Liver (tissue), 9 donors: ENCODE measurements around the gene MANBA. TPM values are rescaled to one million over a fixed set of nuclear protein-coding genes. Genes with fewer than 3 reads are reported as not detected.

Source experiments
- DNase-seq: peaks from one replicate; pipeline ENCODE4 v3.0.0-alpha.2; 2017; ENCODE audit warnings: low spot score
- H3K27ac ChIP-seq, 2 donors: one replicate each; pipeline ENCODE4 v1.7.0; 2013; ENCODE audit warnings: inconsistent platforms in 2 of 2, low read length in 2 of 2, control low read depth in 1 of 2, low read depth in 1 of 2, mild to moderate bottlenecking in 1 of 2
- H3K27me3 ChIP-seq, 4 donors: one replicate each; pipeline versions ENCODE4 v1.6.1 to v1.7.0; 2013; ENCODE audit warnings: low read length in 3 of 4, inconsistent platforms in 1 of 4, mild to moderate bottlenecking in 1 of 4, moderate library complexity in 1 of 4; ENCODE audit not compliant: control insufficient read depth in 4 of 4, insufficient read depth in 4 of 4
- H3K36me3 ChIP-seq, 4 donors: one replicate each; pipeline versions ENCODE4 v1.6.1 to v1.7.0; 2013; ENCODE audit warnings: low read length in 3 of 4, mild to moderate bottlenecking in 3 of 4, low read depth in 1 of 4, moderate library complexity in 1 of 4; ENCODE audit not compliant: control insufficient read depth in 4 of 4, insufficient read depth in 3 of 4
- H3K4me1 ChIP-seq, 4 donors: one replicate each; pipeline versions ENCODE4 v1.6.1 to v1.7.0; 2013; ENCODE audit warnings: low read length in 3 of 4, mild to moderate bottlenecking in 3 of 4, moderate library complexity in 1 of 4; ENCODE audit not compliant: control insufficient read depth in 4 of 4, insufficient read depth in 4 of 4
- H3K4me3 ChIP-seq, 3 donors: one replicate each; pipeline versions ENCODE4 v1.6.1 to v1.7.0; 2013; ENCODE audit warnings: low read length in 3 of 3, control low read depth in 1 of 3, low read depth in 1 of 3, mild to moderate bottlenecking in 1 of 3
- H3K9ac ChIP-seq, 2 donors: one replicate each; pipeline ENCODE4 v1.7.0; 2013; ENCODE audit warnings: low read length in 2 of 2, mild to moderate bottlenecking in 2 of 2, moderate library complexity in 2 of 2, control low read depth in 1 of 2, low read depth in 1 of 2
- H3K9me3 ChIP-seq, 4 donors: one replicate each; pipeline versions ENCODE4 v1.6.1 to v1.7.0; 2013; ENCODE audit warnings: low read length in 3 of 4; ENCODE audit not compliant: control insufficient read depth in 4 of 4
- EGR1 ChIP-seq, 2 donors: IDR thresholded peaks; 2 replicates each; pipeline ENCODE4 v1.6.1; 2016 to 2018; ENCODE audit warnings: antibody characterized with exemption in 2 of 2, low read depth in 2 of 2
- FOXA1 ChIP-seq: IDR thresholded peaks from 2 replicates; pipeline ENCODE4 v1.6.1; 2016; ENCODE audit warnings: antibody characterized with exemption
- FOXA2 ChIP-seq: IDR thresholded peaks from 2 replicates; pipeline ENCODE4 v1.6.1; 2016; ENCODE audit warnings: antibody characterized with exemption
- GABPA ChIP-seq, 2 donors: IDR thresholded peaks in 1 of 2; conservative IDR thresholded peaks in 1 of 2; 2 replicates each; pipeline ENCODE4 v1.6.1; 2016; ENCODE audit warnings: antibody characterized with exemption in 2 of 2, mild to moderate bottlenecking in 1 of 2, moderate library complexity in 1 of 2
- HNF4A ChIP-seq, 2 donors: conservative IDR thresholded peaks; 2 replicates each; pipeline ENCODE4 v1.6.1; 2016; ENCODE audit warnings: antibody characterized with exemption in 2 of 2, mild to moderate bottlenecking in 2 of 2
- HNF4G ChIP-seq: IDR thresholded peaks from 2 replicates; pipeline ENCODE4 v1.6.1; 2016; ENCODE audit warnings: antibody characterized with exemption
- JUND ChIP-seq, 2 donors: IDR thresholded peaks; 2 replicates each; pipeline ENCODE4 v1.6.1; 2016; ENCODE audit warnings: antibody characterized with exemption in 2 of 2
- RAD21 ChIP-seq, 2 donors: IDR thresholded peaks; 2 replicates each; pipeline ENCODE4 v1.6.1; 2016; ENCODE audit warnings: antibody characterized with exemption in 2 of 2, mild to moderate bottlenecking in 2 of 2
- RXRA ChIP-seq, 2 donors: IDR thresholded peaks; 2 replicates each; pipeline ENCODE4 v1.6.1; 2017 to 2018; ENCODE audit warnings: antibody characterized with exemption in 2 of 2, mild to moderate bottlenecking in 1 of 2
- SP1 ChIP-seq: IDR thresholded peaks from 2 replicates; pipeline ENCODE4 v1.6.1; 2018; ENCODE audit warnings: antibody characterized with exemption, mild to moderate bottlenecking
- TAF1 ChIP-seq: conservative IDR thresholded peaks from 2 replicates; pipeline ENCODE4 v1.6.1; 2016; ENCODE audit warnings: antibody characterized with exemption, mild to moderate bottlenecking
- YY1 ChIP-seq: IDR thresholded peaks from 2 replicates; pipeline ENCODE4 v1.6.1; 2016; ENCODE audit warnings: antibody characterized with exemption, mild to moderate bottlenecking
- WGBS: extraction: QIAGEN DNeasy Blood & Tissue Kit; methylation state at CpG from one replicate; pipeline ENCODE4 v1.1.7; 2013; 5-methylcytosine and 5-hydroxymethylcytosine counted together
- polyA plus RNA-seq, 2 donors: library from polyadenylated mRNA; stranded (reverse) in 1 of 2; unstranded in 1 of 2; fragments of 200-250 nt in 1 of 2; fragments of >200 nt in 1 of 2; fragmentation: Nextera tagmentation in 1 of 2; extraction: Ambion mirVana in 1 of 2; gene quantifications; one replicate each; pipeline versions ENCODE4 v1.2.1 to v1.2.3, GENCODE V29; 2013 to 2015
- total RNA-seq, 2 donors: library from RNA; depleted of rRNA; stranded (reverse); fragments of >200 nt; gene quantifications; one replicate each; pipeline ENCODE4 v1.2.3, GENCODE V29; 2014
- TF ChIP-seq, protein P1 (sequence below): IDR thresholded peaks from 2 replicates; pipeline ENCODE4 v1.6.1; 2016; ENCODE audit warnings: antibody characterized with exemption
- TF ChIP-seq, protein P2 (sequence below): IDR thresholded peaks from 2 replicates; pipeline ENCODE4 v1.6.1; 2016; ENCODE audit warnings: antibody characterized with exemption, mild to moderate bottlenecking
- TF ChIP-seq, protein P3 (sequence below): IDR thresholded peaks from 2 replicates; pipeline ENCODE4 v1.6.1; 2016; ENCODE audit warnings: antibody characterized with exemption
- TF ChIP-seq, protein P4 (sequence below): fragments of 150-350 bp; IDR thresholded peaks from 2 replicates; pipeline ENCODE4 v1.5.1; 2017; ENCODE audit warnings: improper control_type of control experiment, low read depth, low read length; ENCODE audit not compliant: missing input control
- donor health status: healthy.
- donor health status: healthy.
- donor health status: healthy.
- donor health status: healthy.
- donor health status: healthy.

MANBA gene
- total and polyA plus RNA-seq, 4 donors: 7.1 to 24.2 (median 15.5) TPM

DNA sequence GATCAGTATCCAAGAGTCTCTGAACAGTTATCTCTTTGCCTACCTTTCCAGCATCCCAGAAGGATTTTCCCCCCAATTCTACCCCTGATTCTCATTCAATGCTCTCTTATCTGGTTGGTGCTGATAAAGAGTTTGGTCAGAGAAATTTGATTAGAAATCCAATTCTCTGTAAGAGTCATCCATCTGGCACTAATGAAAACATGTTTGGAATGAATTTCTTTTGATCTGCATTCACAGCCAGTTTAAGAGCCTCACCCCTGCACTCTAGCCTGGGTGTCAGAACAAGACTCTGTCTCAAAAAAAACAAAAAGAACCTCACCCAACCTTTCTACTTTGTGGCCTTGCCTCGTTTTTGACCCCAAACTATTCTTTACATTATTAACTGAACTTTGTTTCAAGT is 122.1 kb downstream of the MANBA start:
- no peak overlapping the region for H3K9ac ChIP-seq
- no peak for DNase-seq
- H3K4me3 ChIP-seq: no peak overlapping the region
- 77% methylated on average over 1 of the region's 1 CpG for whole genome bisulfite sequencing
- peaks cover 2 to 8% (median 5%) of the 10 kb centered on the region in 4 donors for H3K36me3 ChIP-seq
- no peaks in the 10 kb centered on the region for H3K9me3 ChIP-seq
- H3K27me3 ChIP-seq: no peaks in the 10 kb centered on the region
- no peak overlapping the region for H3K27ac ChIP-seq
- H3K4me1 ChIP-seq: no peaks in the 10 kb centered on the region
- TF ChIP-seq, protein P1, sequence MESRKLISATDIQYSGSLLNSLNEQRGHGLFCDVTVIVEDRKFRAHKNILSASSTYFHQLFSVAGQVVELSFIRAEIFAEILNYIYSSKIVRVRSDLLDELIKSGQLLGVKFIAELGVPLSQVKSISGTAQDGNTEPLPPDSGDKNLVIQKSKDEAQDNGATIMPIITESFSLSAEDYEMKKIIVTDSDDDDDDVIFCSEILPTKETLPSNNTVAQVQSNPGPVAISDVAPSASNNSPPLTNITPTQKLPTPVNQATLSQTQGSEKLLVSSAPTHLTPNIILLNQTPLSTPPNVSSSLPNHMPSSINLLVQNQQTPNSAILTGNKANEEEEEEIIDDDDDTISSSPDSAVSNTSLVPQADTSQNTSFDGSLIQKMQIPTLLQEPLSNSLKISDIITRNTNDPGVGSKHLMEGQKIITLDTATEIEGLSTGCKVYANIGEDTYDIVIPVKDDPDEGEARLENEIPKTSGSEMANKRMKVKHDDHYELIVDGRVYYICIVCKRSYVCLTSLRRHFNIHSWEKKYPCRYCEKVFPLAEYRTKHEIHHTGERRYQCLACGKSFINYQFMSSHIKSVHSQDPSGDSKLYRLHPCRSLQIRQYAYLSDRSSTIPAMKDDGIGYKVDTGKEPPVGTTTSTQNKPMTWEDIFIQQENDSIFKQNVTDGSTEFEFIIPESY: no peak
- no peak for TF ChIP-seq SP1
- no peak for TF ChIP-seq TAF1
- TF ChIP-seq HNF4A (conservative IDR thresholded peaks at IDR 0.05): no peak
- TF ChIP-seq JUND (IDR thresholded peaks at IDR 0.05): no peak
- TF ChIP-seq FOXA2: no peak
- TF ChIP-seq, protein P2, sequence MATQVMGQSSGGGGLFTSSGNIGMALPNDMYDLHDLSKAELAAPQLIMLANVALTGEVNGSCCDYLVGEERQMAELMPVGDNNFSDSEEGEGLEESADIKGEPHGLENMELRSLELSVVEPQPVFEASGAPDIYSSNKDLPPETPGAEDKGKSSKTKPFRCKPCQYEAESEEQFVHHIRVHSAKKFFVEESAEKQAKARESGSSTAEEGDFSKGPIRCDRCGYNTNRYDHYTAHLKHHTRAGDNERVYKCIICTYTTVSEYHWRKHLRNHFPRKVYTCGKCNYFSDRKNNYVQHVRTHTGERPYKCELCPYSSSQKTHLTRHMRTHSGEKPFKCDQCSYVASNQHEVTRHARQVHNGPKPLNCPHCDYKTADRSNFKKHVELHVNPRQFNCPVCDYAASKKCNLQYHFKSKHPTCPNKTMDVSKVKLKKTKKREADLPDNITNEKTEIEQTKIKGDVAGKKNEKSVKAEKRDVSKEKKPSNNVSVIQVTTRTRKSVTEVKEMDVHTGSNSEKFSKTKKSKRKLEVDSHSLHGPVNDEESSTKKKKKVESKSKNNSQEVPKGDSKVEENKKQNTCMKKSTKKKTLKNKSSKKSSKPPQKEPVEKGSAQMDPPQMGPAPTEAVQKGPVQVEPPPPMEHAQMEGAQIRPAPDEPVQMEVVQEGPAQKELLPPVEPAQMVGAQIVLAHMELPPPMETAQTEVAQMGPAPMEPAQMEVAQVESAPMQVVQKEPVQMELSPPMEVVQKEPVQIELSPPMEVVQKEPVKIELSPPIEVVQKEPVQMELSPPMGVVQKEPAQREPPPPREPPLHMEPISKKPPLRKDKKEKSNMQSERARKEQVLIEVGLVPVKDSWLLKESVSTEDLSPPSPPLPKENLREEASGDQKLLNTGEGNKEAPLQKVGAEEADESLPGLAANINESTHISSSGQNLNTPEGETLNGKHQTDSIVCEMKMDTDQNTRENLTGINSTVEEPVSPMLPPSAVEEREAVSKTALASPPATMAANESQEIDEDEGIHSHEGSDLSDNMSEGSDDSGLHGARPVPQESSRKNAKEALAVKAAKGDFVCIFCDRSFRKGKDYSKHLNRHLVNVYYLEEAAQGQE: no peak
- TF ChIP-seq FOXA1: no peak
- no peak for TF ChIP-seq EGR1 (IDR thresholded peaks at IDR 0.05; ENCODE audit: low read depth in 2 of 2)
- no peak for TF ChIP-seq HNF4G
- TF ChIP-seq GABPA (IDR thresholded peaks at IDR 0.05 in 1 of 2, conservative IDR thresholded peaks at IDR 0.05 in 1 of 2): no peak
- TF ChIP-seq, protein P3, sequence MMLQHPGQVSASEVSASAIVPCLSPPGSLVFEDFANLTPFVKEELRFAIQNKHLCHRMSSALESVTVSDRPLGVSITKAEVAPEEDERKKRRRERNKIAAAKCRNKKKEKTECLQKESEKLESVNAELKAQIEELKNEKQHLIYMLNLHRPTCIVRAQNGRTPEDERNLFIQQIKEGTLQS: no peak

DNA sequence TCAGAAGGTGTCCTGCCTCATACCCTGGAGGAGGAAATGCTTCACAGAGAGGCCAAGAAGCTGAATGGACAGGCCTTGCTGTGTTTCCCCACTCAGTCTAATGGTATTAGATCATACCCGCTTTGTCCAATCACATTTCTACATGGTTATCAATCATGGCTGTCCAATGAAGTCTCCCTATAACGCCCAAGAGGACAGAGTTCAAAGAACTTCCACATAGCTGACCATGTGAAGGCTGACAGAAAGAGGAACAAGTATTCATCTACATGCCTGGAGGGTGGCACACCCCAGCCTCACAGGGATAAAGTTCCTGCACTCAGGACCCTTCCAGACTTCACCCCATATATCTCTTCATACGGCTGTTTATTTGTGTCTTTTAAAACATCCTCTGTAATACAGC is 123.4 kb downstream of the MANBA start:
- Histone ChIP-seq H3K36me3 (peaks cover 2 to 8% (median 5%) of the 10 kb centered on the region in 4 donors), H3K27ac (no peak overlapping the region), H3K9ac (no peak overlapping the region), H3K27me3 (no peaks in the 10 kb centered on the region), H3K4me1 (no peaks in the 10 kb centered on the region), H3K9me3 (no peaks in the 10 kb centered on the region), H3K4me3 (no peak overlapping the region)
- DNase-seq: no peak
- TF ChIP-seq, protein P2: no peak
- TF ChIP-seq YY1 (no peak), TAF1 (no peak), GABPA (IDR thresholded peaks at IDR 0.05 in 1 of 2, conservative IDR thresholded peaks at IDR 0.05 in 1 of 2) (no peak), HNF4A (conservative IDR thresholded peaks at IDR 0.05) (no peak), RXRA (IDR thresholded peaks at IDR 0.05) (no peak), RAD21 (IDR thresholded peaks at IDR 0.05) (no peak)
- TF ChIP-seq, protein P3: no peak
- TF ChIP-seq, protein P4, sequence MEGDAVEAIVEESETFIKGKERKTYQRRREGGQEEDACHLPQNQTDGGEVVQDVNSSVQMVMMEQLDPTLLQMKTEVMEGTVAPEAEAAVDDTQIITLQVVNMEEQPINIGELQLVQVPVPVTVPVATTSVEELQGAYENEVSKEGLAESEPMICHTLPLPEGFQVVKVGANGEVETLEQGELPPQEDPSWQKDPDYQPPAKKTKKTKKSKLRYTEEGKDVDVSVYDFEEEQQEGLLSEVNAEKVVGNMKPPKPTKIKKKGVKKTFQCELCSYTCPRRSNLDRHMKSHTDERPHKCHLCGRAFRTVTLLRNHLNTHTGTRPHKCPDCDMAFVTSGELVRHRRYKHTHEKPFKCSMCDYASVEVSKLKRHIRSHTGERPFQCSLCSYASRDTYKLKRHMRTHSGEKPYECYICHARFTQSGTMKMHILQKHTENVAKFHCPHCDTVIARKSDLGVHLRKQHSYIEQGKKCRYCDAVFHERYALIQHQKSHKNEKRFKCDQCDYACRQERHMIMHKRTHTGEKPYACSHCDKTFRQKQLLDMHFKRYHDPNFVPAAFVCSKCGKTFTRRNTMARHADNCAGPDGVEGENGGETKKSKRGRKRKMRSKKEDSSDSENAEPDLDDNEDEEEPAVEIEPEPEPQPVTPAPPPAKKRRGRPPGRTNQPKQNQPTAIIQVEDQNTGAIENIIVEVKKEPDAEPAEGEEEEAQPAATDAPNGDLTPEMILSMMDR: no peak
- WGBS: 92% methylated on average over 3 of the region's 3 CpGs
